SK-N-MC (cell line): Measurements from ENCODE around the gene FAM13A.

Source experiments
- EZH2 ChIP-seq: fragments of 200-600 bp; sonication (generic); IDR thresholded peaks from one replicate; pipeline ENCODE4 v1.6.1; 2017; ENCODE audit warnings: antibody characterized with exemption
- POLR2AphosphoS5 ChIP-seq: IDR thresholded peaks from 2 replicates; pipeline ENCODE4 v1.6.1; 2012; ENCODE audit warnings: mild to moderate bottlenecking, low read depth, low read length, borderline replicate concordance

- no peak for TF ChIP-seq POLR2AphosphoS5
- TF ChIP-seq EZH2, result no peak
These were observed 13.1 kb upstream of the FAM13A start for GRCh38 chr4:89070041-89070440.
